Mesodermal cell (in vitro differentiated cells): ENCODE results near the gene DAAM1.

Source experiments
- H3K27ac ChIP-seq: 2 replicates; pipeline ENCODE4 v1.7.0; 2013; ENCODE audit warnings: mild to moderate bottlenecking, low read depth, low read length, moderate library complexity; ENCODE audit not compliant: severe bottlenecking
- H3K36me3 ChIP-seq: 2 replicates; pipeline ENCODE4 v1.7.1; 2013; ENCODE audit warnings: mild to moderate bottlenecking, low read length, moderate library complexity; ENCODE audit not compliant: control insufficient read depth, insufficient read depth
- H3K4me1 ChIP-seq: one replicate; pipeline ENCODE4 v1.7.1; 2013; ENCODE audit warnings: mild to moderate bottlenecking, low read length; ENCODE audit not compliant: insufficient read depth, control insufficient read depth, poor library complexity, severe bottlenecking
- H3K4me3 ChIP-seq: 2 replicates; pipeline ENCODE4 v1.7.0; 2013; ENCODE audit warnings: low read length, control low read depth, mild to moderate bottlenecking; ENCODE audit not compliant: insufficient read depth, poor library complexity, severe bottlenecking; ENCODE audit errors: extremely low read depth
- H3K9me3 ChIP-seq: 2 replicates; pipeline ENCODE4 v1.7.1; 2013; ENCODE audit warnings: mild to moderate bottlenecking, low read length, moderate library complexity; ENCODE audit not compliant: control insufficient read depth
- WGBS, 2 experiments: methylation state at CpG; one replicate each; pipeline ENCODE4 v1.1.5; 2013; ENCODE audit warnings: missing lambda C conversion rate in 2 of 2; ENCODE audit not compliant: insufficient coverage in 2 of 2; 5-methylcytosine and 5-hydroxymethylcytosine counted together

Gene DAAM1

GRCh38 chr14:59347915-59348314, 159.4 kb downstream of the DAAM1 start:
- WGBS, 2 experiments = 100% methylated on average over 1 to 2 of the region's 3 CpGs
- peak overlapping the region; percentile 19 for H3K27ac ChIP-seq
- peaks cover 78% of the 10 kb centered on the region for H3K36me3 ChIP-seq

GRCh38 chr14:59349258-59349701, 160.8 kb downstream of the DAAM1 start:
- Histone ChIP-seq H3K4me3 (no peak overlapping the region), H3K27ac (no peak overlapping the region), H3K9me3 (no peaks in the 10 kb centered on the region), H3K36me3 (peaks cover 77% of the 10 kb centered on the region), H3K4me1 (no peaks in the 10 kb centered on the region)
- WGBS, 2 experiments = 87 to 92% methylated on average over 3 to 4 of the region's 4 CpGs

More at GRCh38 chr14:59347915-59348314, 159.4 kb downstream of the DAAM1 start:
- Histone ChIP-seq H3K9me3 (no peaks in the 10 kb centered on the region), H3K4me1 (peaks cover 8% of the 10 kb centered on the region), H3K4me3 (no peak overlapping the region)

DNA sequence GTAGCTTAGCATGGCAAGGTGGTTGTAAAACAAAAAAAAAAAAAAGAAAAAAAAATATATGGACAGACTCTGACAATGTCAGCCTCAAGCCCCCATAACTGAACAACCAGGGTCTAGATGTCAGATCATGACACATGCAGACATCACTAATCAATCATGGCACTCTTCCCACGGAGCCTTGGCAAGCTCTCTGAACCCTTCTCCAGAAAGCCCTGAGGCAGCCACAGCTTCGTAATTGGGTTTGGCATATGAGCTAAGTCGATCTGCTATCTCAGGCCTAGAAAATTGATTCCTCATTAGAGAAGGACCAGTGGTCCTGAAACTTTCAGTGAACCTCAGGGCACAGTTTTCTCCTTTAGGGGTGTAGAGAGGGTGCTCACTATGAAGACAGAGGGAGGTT, 164.5 kb downstream of the DAAM1 start:
- Histone ChIP-seq H3K4me1 (peaks cover 3% of the 10 kb centered on the region), H3K36me3 (peaks cover 85% of the 10 kb centered on the region), H3K27ac (no peak overlapping the region), H3K9me3 (no peaks in the 10 kb centered on the region), H3K4me3 (no peak overlapping the region)
- WGBS, 2 experiments = 90 to 100% methylated on average over 2 to 3 of the region's 3 CpGs

- no peak overlapping the region for H3K4me3 ChIP-seq
- H3K4me1 ChIP-seq = peaks cover 7% of the 10 kb centered on the region
- WGBS, 2 experiments = 100% methylated on average over 2 of the region's 3 CpGs; no CpG with 5 or more reads in 1 of the 2 experiments
- H3K27ac ChIP-seq = no peak overlapping the region
- H3K9me3 ChIP-seq = no peaks in the 10 kb centered on the region
- peaks cover 74% of the 10 kb centered on the region for H3K36me3 ChIP-seq
These were observed 166.2 kb downstream of the DAAM1 start for GRCh38 chr14:59354666-59355065.

DNA sequence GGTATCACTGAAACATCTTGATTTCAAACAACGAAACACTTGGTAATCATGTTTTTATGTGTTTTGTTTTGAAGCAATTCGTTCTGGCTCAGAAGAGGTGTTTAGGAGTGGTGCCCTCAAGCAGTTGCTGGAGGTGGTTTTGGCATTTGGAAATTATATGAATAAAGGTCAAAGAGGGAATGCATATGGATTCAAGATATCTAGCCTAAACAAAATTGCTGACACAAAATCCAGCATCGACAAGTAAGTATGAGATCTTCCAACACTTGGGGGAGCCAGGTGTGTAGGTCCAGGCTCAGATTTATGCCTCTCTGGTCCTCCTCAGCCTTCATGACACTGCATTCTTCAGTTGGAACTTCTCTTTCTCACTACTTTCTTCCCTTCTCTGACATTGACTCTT, 166.6 kb downstream of the DAAM1 start:
- Histone ChIP-seq H3K9me3 (no peaks in the 10 kb centered on the region), H3K36me3 (peaks cover 74% of the 10 kb centered on the region), H3K4me1 (peaks cover 7% of the 10 kb centered on the region), H3K4me3 (no peak overlapping the region), H3K27ac (no peak overlapping the region)
- 83 to 96% methylated on average over 2 to 3 of the region's 3 CpGs for WGBS, 2 experiments

DNA sequence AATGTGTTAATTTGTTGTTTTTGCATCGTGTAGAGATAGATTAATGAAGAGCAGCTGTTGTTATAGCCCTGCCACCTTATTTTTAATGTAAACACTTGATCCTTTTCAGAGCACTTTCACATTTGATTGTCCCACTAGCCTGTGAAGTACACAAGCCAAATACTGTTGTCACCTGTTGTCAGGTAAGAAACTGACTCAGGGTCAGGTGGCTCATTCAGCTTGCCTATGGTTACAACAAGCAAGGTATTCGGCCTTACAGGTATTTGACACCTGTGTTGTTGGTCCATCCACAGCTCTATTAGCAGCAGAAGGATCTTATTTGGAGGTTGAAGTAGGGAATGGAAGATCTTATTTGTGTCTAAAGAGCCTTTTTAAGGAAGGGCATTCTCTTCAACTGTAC, 167.8 kb downstream of the DAAM1 start:
- Histone ChIP-seq H3K36me3 (peaks cover 62% of the 10 kb centered on the region), H3K27ac (no peak overlapping the region), H3K4me3 (no peak overlapping the region), H3K4me1 (peaks cover 11% of the 10 kb centered on the region), H3K9me3 (no peaks in the 10 kb centered on the region)
- WGBS, 2 experiments = 100% methylated on average over 1 of the region's 2 CpGs; no CpG with 5 or more reads in 1 of the 2 experiments

- Histone ChIP-seq H3K4me1 (peaks cover 15% of the 10 kb centered on the region), H3K9me3 (no peaks in the 10 kb centered on the region), H3K4me3 (no peak overlapping the region), H3K36me3 (peaks cover 59% of the 10 kb centered on the region), H3K27ac (no peak overlapping the region)
- 93 to 100% methylated on average over 2 of the region's 3 CpGs for WGBS, 2 experiments
These were observed 168.3 kb downstream of the DAAM1 start for GRCh38 chr14:59356767-59357166.

- H3K27ac ChIP-seq = no peak overlapping the region
- WGBS, 2 experiments = 100% methylated on average over 1 of the region's 1 CpG; no CpG with 5 or more reads in 1 of the 2 experiments
- H3K36me3 ChIP-seq = peaks cover 47% of the 10 kb centered on the region
- H3K4me3 ChIP-seq = no peak overlapping the region
- H3K4me1 ChIP-seq = peaks cover 17% of the 10 kb centered on the region
- no peaks in the 10 kb centered on the region for H3K9me3 ChIP-seq
These were observed 169.6 kb downstream of the DAAM1 start for GRCh38 chr14:59358102-59358501.

DNA sequence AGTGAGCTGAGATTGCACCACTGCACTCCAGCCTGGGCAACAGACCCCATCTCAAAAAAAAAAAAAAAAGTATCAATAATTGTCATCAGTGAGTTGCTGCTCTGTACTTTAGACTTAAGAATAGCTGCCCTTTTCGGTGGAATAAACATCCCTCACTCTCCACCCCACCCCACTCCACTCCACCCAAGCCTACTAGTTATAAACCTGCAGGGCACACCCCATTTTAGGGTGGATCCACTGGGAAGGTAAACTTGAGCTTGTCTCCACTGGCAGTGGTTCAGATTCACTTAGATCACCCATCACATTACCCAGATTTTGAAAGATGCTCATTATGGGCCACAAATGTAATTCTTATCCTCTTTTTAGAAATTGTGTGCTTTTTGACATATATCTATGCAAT, 170.3 kb downstream of the DAAM1 start:
- H3K4me1 ChIP-seq = peaks cover 20% of the 10 kb centered on the region
- H3K36me3 ChIP-seq = peaks cover 43% of the 10 kb centered on the region
- 86 to 100% methylated on average over 1 of the region's 1 CpG for WGBS, 2 experiments
- no peak overlapping the region for H3K4me3 ChIP-seq
- H3K27ac ChIP-seq = no peak overlapping the region
- no peaks in the 10 kb centered on the region for H3K9me3 ChIP-seq

- Histone ChIP-seq H3K4me1 (peaks cover 27% of the 10 kb centered on the region), H3K4me3 (no peak overlapping the region), H3K9me3 (no peaks in the 10 kb centered on the region), H3K36me3 (peaks cover 43% of the 10 kb centered on the region), H3K27ac (no peak overlapping the region)
- 100% methylated on average over 1 of the region's 4 CpGs; no CpG with 5 or more reads in 1 of the 2 experiments for WGBS, 2 experiments
These were observed 171.1 kb downstream of the DAAM1 start for GRCh38 chr14:59359431-59360124.

DNA sequence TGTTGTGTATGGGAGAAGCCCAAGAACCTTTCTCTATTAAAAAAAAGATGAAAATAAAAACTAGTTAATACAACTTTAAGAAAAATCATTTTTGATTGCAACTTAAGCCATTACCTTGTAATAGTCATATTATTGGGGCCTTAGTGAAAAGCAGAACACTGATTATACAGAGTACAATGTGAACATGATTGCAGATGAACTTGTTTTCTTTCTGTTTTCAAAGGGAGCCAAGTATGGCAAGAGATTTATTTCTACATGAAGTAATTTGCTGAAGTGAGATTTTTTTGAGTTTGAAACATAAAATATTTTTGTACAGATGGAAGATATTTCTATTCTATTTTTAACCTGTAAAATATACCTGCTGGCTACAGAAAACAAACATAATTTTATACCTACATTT, 171.8 kb downstream of the DAAM1 start:
- Histone ChIP-seq H3K4me3 (no peak overlapping the region), H3K4me1 (peaks cover 27% of the 10 kb centered on the region), H3K36me3 (peaks cover 44% of the 10 kb centered on the region), H3K9me3 (no peaks in the 10 kb centered on the region), H3K27ac (no peak overlapping the region)
